MV-4-11 (cell line): ENCODE measurements around the gene ATF2.

Experiments
- DNase-seq: peaks from one replicate; lab custom pipeline; 2025; lab: John Stamatoyannopoulos, UW

Gene ATF2, protein sequence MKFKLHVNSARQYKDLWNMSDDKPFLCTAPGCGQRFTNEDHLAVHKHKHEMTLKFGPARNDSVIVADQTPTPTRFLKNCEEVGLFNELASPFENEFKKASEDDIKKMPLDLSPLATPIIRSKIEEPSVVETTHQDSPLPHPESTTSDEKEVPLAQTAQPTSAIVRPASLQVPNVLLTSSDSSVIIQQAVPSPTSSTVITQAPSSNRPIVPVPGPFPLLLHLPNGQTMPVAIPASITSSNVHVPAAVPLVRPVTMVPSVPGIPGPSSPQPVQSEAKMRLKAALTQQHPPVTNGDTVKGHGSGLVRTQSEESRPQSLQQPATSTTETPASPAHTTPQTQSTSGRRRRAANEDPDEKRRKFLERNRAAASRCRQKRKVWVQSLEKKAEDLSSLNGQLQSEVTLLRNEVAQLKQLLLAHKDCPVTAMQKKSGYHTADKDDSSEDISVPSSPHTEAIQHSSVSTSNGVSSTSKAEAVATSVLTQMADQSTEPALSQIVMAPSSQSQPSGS

DNA sequence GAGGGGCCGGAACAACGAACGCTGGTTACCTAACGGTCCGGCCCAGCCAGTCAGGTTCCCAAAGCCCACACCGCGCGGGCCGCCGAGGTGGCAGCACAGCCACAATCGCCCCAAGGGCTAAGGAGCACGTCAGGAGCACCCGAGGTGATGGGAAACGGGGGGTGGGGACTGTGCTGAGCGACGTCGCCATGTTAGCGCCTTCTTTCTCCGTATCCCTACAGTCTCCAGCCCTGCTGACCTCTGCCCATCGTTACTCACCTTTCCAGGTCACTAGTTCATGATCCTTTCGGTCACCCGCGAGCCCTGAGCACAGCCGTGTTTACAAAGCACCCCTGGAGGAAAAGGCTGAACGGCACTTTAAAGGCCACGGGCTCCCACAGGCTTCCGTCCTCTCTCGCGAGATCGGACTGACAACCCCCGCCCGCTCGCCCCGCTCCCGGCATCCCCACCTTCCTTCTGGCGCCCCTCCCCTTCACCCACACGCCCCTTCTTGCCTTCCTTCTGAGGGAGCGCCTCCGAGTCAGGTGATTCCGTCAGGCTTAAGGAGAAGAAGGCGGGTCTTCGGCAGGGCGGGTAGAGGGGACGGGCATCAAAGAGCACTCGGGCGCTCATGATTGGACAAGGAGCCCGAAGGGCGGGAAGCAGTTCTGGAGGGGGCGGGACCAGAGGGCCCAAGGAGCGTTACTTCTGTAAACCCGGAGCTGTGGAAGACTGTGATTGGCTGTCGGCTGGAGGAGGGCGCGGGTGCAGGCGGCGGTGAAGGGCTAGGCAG lies at the start of gene ATF2:
ATF2 (minus strand) TSS at position 412 of the 772 bp plus-strand sequence. CDS start 31,760 bp downstream, outside the sequence.
- DNase-seq: peak; percentile 99

DNA sequence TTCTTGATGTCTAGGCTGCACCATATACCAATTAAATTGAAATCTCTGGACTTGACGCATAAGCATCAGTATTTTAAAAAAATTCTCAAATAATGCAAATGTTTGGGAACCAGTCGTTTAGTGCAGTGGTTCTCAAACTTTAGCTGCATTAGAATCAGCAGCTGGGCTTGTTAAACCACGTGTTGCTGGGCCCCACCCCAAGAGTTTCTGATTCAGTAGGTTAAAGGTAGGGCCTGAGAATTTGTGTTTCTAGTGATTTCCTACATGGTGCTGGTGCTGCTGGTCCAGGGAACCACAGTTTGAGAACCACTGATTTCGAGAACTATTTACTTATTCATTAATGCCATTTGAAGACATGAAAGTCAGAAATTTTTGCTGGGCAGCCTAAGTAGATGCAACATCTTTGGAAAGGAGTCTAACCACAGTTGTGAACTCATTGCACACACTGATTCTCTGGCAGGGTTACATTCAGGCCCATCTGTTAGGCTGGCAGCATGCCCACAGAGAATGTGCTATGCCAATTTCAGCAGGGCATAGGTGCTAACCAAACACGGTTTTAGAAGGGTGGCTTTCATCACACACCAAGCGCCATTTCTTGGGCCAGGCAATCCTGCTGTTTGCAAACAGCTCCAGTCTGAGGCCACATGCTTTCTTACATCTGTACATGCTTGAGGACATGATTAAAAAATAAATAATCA lies 39.9 kb upstream of the ATF2 start:
- DNase-seq: no peak

DNA sequence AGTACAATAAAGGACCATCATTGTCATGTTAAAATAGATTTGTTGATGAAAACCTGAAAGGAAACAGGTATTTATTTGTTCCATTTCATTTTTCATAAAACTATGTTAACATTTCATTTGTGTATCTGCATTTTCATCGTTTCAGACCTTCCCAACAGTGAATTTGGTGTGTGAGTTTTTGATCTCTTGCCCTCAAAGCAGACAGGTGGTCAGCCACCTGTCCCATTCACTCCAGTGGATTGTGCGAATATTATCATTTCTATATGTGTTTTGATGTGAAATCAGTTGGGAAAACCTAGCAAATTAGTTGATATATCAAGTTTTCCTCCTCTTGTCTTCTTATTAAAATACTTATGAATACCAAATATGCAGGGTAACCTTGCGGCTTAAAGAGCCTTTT lies 38.9 kb upstream of the ATF2 start:
- no peak for DNase-seq

DNA sequence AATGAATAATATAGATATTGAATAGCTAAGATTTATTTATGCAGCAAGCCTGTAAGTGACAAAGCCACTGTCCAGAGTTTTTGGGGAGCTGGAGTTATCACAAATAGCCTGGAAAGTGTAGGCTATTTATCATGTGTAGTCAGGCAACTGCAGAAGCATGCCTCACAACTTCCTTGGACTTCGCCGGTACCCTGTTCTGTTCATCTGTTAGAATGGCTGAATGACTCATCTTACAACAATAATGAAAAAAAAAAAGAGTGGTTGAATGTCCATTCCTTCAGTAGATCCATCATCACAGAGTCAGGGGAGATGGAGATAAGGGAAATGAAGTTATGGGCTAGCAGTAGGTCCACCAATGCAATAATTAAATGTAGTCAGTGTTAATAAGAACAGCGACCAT lies 37.5 kb upstream of the ATF2 start:
- DNase-seq: no peak

DNA sequence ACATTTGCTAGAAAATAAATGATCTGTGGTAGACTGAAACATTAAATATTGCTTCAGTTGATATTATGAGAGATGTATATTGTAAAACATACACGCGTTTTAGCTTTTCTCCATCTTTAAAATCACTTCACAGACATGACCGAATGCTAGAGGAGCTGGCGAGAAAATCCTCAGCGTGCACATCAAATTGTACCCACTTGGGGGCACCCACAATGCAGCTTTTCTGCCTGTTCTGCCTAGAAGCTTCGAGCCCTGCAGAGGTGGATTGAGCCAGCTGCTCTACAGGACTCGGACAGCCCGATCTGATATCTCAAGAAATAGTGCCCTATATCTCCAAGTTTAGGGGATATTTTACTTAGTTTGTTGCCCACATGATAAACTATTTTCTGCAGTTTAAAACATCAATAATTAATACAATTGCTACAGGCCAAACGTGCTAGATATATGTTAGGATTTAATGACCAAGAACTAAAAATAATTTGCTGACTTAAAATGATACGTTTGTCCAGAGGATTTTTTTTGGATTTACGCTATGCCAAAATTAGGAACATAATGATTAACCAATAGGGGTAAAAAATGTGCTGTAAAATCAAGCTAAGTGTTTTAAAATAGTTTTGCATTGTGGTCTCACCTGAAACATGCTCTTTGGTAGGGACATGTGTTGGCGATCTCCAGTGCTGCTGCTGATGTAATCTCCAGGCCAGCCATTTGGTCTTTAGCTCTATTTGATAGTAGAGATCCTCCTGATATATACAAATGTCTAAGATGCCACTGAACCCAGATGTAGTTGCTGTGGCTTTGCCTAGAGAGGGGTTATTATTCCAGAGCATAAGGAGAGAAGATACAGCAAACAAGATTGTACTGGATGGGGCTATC lies 35.9 kb upstream of the ATF2 start:
- DNase-seq: peak; percentile 22

DNA sequence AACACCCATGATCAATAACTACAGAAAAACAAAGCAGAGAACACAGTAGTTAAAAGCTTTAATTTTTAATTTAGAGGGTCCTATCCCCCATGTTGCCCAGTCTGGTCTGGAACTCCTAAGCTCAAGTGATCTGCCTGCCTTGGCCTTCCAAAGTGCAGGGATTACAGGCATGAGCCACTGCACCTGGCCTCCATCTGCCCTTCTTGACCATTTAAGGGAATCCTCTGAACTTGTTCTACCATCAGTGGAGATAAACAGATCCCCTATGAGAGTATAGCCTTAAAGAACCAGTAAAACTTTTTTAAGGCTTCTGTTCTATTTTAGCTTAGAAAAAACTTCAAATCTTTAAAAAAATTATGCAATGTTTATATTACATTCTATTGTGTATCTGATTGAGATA lies 27.0 kb upstream of the ATF2 start:
- DNase-seq: no peak

DNA sequence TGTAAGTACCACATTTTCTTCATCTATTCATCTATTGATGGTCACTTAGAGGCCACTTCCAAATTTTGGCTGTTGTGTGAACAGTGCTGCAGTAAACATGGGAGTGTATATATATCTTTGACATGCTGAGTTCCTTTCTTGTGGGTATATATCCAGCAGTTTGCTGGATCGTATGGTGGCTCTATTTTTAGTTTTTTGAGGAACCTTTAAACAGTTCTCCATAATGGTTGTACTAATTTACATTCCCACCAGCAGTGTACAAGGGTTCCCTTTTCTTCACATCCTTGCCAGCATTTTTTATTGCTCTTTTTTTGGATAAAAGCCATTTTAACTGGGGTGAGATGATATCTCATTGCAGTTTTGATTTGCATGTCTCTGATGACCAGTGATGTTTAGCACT lies 20.8 kb upstream of the ATF2 start:
- peak; percentile 16 for DNase-seq

DNA sequence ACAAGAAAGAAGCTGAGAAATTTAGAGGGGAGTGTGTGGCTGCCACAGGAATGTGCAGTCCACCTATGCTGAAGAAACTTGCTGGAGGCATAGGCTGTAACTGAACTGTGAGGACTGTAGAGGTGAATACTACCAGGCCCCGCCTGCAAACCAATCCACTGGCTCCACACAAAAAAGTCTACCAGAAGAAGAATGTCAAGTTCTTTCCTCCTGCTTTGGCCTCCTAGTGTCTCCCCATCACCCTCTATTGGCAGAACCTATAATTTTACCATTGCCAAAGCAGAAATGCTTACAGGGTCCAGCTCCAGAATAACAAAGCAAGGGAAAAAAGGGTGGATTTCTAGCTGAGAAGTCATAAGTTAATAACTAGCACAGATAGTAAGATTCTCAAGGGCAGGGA lies 19.4 kb upstream of the ATF2 start:
- DNase-seq: peak; percentile 55

DNA sequence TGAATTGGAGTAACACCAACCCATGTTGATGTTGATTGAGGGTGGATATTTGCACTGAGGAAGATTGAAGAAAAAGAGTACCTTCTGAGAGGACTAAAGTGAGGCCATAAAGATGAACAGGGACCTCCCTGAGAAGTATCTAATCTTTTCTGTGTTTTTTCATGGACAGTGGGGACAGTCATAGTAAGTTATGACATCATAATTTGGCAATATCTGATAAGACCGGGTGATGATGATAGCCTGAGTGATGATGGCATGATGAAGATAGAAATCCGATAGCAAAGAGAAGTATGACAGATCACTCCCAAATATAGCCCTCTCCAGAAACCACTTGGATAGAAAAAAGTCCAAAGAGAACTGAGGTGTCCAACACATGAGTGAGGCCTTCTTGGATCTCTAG lies 15.7 kb upstream of the ATF2 start:
- DNase-seq: no peak

DNA sequence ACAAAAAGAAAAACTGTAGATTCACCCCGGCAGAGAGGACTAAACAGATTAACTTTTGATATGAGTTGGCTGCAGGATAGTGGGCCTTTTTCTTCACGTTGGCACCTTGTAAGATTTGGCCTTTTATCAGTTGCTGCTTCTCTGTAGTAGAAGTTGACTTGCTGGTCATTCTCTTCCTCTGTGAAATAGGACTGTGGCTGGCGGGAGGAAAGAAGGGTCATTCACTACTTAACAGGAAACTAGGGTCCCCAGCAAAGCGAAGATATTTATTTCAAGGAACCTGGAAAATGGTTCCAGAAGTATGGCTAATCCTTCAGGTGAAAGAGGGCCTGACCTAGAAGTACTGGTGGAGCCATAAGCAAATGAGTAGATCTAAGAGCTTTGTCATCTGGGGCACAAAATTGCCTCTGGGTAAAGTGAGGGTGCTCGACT lies 13.9 kb upstream of the ATF2 start:
- DNase-seq: no peak

DNA sequence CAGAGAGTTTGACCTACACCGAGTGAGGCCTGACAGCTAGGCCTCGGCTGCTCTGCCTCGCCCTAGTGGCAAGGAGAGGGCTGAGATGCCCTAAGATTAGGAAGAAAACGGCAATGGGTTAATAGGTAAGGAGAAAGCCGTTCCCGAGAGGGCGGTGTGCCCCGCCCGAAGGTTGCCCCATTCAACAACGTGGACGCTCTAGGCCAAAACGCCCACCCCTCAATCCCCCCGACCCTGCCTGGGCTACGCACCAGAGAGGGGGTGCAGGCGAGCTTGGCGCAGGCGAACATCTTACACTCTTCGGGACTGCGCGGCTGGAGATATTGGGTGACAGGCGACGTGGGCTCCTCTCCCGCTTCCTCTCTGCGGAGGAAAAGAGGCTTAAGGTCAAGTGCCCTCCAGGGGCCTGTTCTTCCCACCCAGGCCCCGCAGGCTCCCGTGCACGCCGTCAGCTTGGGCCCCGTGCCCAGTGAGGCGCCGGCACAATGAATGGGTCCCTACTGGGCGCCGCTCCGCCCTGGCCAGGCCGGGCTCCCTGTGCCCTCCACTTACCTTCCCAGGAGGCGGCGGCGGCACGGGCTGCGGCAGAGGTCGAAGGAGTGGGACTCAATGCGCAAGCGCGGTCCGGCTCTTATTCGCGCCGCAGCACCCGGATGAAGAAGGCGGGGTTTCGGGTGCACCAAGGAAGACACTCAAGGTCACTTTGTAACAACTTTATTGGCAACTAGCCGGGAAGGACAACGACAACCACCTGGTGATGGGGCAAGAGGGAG lies 13.3 kb upstream of the ATF2 start, which contains the start of gene ATP5MC3:
ATP5MC3 (minus strand) TSS at position 607 of the 773 bp plus-strand sequence; CDS start at position 290, 317 bp downstream.
- DNase-seq: peak; percentile 95

DNA sequence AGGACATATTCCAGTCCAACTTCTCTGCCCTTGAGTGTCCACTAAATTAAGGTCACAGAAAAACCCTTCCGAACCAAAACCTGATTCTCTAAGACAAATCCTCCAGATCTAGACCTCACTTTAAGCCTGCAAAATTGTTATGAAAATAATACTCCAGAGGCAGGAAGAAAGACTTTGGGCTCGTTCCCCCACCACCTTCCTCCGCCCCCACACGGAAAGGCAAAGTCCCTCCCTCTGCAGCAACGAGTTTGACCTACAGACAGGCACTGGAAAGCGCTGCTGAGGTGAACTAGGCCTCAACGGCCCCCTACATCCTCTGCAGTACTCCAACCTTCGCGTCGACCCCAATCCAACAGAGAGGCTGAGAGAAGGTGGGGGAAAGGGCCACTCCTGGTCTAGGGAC lies 12.7 kb upstream of the ATF2 start:
- DNase-seq: peak; percentile 41

DNA sequence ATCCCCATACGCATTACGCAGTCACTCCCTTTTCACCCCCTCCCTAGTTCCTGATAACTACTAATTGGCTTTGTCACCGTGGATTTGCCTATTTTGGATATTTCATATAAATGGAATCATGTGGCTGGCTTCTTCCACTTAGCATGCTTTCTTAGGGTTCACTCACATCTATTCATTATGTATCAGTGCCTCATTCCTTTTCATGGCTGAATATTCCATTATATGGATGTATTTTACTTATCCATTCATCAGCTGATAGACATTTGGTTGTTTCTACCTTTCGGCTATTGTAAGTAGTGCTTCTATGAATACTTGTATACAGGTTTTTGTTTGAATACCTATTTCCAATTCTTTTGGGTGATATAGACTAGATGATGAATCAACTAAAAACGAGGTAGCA lies 8.6 kb upstream of the ATF2 start:
- no peak for DNase-seq

DNA sequence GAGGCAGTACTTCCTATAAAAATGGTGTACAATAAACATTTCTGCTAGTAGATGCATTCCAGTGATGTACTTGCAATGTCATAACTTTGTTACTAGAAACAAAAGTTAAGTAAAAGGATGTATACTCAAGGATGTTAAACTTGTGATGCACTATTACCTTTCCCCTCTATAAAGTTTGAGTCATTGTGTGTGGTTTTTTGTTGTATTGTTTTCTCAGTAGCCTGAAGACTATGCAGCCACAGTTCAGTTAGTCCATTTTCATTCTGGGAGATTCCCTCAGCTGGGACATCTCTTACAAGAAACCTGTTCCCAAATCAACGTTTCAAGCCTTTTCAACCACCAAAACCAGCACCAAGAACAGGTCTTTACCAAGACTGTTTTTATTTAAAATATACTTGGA lies 7.9 kb upstream of the ATF2 start:
- DNase-seq: no peak

DNA sequence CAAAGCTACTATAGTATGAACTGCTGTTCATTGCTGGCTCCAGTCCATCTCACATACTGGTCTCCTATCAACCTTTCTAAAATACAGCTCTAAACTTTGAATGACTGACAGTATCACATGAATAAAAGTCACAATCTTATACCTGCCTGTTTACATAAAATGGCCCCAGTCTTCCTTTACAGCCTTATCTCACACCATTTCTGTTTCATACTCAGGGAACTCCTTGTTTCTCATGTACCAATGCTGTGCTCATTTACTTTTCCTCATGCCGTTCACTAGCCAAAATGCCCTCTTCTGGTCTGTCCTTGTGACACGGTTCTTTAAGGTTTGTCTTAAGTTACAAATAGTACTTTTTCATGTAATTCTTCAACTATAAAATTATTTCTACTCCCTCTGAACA lies 7.3 kb upstream of the ATF2 start:
- no peak for DNase-seq

DNA sequence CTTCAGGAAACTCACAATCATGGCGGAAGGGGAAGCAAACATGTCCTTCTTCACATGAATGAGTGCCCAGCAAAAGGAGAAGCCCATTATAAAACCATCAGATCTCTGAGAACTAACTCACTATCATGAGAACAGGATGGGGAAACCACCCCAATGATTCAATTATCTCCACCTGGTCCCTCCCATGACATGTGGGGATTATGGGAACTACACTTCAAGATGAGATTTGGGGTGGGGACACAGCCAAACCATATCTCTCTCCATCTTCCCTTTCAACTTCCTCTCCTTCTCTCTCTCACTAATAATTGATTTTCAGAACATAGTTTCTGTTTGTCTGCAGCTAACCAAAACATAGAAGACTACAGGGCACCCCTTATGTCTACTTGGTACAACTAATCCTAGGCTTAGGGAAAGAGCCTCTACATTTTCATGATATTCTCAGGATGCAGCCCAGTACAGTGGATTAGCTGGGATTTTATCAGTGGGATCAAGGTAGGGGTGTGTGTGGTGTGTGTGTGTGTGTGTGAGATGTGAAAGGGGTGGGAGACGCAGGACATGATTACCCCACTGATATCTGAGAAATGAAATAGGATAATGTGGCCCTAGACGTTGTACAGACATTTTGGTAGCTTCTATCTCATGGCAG lies 2.8 kb upstream of the ATF2 start:
- DNase-seq: peak; percentile 17

DNA sequence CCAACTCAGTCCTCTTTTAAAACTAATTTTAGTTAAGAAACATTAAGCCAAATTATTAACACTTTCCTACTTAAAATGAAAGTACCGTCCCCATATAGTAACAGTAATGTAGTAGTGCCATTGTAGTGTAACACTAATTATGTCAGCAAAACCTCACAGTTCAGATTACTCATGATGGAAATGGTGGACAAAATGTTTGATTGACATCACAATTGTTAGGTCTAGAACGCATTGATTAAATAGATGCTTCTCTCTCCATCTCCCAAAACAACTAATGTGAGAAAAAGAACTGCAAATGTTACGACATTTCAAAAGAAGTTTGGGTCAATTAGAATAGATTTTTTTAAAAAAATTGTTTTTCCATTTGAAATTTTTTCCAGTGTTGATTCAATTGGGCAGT lies 1.2 kb upstream of the ATF2 start:
- no peak for DNase-seq

DNA sequence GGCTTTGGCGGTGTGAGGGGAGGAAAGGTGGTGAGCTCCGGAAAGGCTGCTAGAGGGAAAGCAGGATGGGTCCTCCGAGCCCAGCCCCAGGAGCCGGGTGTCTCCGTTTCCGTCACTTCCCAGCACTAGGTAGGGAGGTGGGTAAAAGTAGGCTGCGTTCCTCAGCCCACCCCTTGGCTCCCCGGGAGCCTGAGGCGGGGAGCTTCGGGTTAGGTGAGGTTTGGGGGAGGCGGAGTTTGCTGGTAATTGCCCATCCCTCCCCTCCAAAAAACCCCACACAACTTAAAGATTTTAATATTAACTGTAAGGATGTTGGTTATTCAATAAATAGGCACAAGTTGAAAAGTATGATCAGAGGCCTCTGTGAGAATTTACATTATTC lies 552 bp upstream of the ATF2 start:
- DNase-seq: no peak

DNA sequence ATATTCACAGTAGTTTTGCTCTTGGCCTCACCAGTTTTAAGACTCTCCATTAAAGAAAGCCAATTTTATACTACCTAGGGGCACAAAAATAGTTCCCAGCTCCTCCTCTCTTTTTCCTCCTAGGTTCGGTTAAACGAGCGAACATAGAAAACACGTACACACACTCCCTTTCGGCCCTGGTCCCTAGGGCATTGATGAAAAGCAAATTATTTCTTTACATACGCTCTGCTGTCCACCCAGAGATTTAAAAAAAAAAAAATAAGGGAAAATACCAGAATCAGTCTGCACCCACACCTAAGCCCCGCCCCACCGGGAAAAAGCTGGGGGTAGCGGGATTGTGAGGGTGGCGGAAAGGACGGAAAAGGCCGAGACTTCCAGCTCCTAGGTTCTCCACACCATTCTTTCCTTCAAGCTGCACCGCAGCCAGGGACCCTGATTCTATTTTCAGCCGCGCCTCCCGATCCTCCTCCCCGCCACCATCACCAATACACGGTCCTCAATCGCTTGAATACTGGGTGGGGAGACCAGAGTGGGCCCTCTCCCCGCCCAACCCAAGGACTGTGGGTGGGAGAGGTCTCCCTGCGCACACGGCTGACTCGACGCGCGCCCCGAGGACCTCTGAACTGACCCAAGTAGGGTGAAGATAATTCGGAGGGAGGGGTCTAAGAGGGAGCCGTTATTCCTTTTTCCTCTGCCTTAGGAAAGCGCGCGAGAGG lies 769 bp downstream of the ATF2 start:
- no peak for DNase-seq
